HG03565 (cell line): ENCODE data around the gene IFNA17.
"Not testable (repeated sequence)": the region's sequence is repeated elsewhere in the genome, so short reads cannot be mapped to it uniquely, and the experiment has no call there.

Source experiments
- ATAC-seq: cut with Tn5 transposase; IDR thresholded peaks from one replicate; pipeline ENCODE4 v1.9.1; 2021; ENCODE audit warnings: mild to moderate bottlenecking, moderate library complexity; ENCODE audit not compliant: unreplicated experiment

Gene IFNA17

DNA sequence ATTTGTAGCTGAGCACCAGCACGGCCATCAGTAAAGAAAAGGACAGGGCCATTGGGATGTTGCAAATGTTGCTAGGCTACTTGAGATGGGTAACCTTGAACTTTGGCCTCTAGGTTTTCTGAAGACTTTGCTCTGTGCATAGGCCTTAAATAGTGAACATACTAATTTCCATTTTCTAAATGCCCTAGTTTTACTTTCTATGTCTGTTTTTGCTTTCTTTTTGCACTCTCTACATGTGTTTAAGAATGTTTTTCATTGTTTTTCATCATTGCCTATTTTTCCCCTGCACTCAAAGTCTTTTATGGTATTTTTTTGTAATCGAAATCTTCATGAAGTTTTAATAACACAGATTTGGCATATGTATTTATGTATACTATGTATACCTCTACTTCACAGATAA, at the start of gene IFNA17:
IFNA17 (minus strand) TSS at position 101 of the 400 bp plus-strand sequence; CDS start at position 52, 49 bp downstream.
- no peak for ATAC-seq

GRCh38 chr9:21268347-21268657, 40.3 kb upstream of the IFNA17 start:
- ATAC-seq = no peak

DNA sequence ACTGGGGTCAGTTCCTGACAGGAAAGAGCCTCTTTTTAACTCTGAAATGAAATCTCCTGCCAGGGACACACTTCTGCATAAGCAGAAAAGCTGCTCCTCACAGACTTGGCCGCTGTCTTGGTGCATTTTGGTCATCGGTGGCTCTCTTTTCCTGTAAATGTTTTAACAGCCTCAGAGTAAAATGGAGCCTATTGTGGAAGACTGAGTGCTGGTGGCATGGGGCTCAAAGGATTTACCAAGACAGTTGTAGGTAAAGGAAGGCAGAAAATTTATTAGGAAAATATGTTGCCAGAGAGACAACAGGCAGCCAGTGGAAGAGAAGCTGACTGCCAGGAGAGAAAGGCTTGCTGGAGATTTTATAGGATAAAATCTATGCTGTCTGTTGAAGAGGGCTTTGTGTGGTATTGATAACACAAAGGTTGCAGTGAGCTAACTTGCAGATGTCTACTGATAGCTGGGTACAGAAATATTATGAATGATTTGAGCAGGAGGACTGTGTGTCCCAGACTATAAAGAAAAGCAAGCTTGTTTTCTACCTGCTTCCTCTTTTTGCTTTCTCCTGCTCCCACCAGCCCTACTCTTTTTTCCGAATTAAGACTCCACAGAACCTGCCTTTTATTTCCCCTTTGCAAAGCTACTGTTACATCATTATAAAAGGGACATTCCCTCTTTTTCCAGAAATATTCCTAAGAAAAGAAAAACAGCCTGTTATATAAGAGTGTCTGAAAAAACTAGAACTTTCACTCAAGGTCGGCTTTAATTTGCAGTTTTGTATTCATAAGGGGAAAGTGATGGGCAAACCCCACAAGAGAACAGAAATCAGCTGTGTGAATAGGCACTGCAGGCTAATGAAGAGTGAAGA, 39.7 kb upstream of the IFNA17 start:
- peak; percentile 60 for ATAC-seq

- no peak for ATAC-seq
These were observed 38.9 kb upstream of the IFNA17 start for GRCh38 chr9:21266733-21267484.

- ATAC-seq = no peak
These were observed 37.6 kb upstream of the IFNA17 start for GRCh38 chr9:21265421-21266189.

DNA sequence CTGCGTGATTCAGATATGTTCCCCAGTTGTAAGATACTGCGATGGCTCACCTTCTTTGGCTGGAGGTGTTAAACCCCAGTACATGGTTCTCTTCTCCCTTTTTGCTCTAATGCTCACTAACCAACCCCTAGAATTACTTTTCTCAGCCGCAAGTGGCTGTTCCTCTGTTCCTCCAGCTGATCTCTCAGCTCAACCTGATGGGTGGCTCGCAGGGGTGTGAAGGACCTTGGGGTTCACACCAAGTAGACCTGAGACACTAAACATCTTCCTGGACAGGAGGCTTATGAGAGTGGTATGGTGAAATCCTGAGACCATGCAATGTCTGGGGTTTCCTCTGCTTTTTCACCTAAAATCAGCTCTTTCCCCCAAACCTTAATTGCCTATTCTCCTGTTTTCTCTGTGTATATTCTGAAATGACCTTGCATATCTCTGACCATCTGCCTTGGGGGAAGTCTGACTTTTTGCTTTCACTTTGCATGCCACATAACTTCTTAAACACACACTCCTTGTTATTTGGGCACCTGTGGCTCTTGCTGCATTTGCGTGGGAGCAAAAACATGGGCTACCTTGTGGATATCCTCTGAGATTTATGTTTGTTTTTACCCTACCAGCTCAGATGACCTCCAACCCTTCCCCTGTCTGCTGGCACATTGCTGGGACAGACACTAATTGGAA, 27.7 kb upstream of the IFNA17 start:
- ATAC-seq = no peak

GRCh38 chr9:21252721-21253547, 24.9 kb upstream of the IFNA17 start:
- ATAC-seq = peak; percentile 75

DNA sequence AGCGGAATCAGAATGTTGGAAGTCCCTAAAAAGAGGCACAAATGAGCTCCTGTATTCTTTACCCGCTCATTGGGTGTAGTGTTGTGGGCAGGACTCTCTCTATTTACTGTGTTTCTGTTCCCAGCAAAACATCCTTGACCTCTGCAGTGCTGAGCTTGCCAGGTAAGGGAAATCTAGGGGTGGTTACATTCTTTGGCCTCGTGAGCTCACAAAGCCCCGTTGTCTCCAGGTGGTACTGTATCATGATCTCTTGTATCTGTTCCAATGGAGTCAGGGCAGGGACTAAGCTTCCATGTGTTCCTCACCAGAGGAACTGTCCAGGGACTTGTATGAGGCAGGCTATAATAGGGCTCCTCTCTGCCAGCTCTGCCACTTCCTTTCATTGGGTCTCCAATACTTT, 23.6 kb upstream of the IFNA17 start:
- no peak for ATAC-seq

DNA sequence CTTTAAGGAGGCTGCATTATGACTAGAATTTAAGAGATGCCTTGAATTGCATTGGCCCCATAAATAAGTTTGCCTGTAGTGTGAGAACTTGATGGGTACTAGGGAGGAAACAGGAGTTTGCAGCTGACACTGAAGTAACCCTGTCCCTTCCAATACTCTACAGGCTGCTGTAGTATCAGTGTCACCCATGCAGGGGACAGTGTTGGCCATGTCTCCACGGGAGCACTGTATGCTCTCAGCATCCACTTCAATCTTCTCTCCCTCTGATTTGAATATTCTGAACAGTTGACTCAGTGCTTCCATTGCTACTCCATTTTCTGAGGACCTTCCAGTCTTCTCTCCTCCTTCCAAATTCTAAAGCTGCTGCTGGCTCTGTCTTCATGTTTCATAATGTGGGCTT, 23.2 kb upstream of the IFNA17 start:
- no peak for ATAC-seq

DNA sequence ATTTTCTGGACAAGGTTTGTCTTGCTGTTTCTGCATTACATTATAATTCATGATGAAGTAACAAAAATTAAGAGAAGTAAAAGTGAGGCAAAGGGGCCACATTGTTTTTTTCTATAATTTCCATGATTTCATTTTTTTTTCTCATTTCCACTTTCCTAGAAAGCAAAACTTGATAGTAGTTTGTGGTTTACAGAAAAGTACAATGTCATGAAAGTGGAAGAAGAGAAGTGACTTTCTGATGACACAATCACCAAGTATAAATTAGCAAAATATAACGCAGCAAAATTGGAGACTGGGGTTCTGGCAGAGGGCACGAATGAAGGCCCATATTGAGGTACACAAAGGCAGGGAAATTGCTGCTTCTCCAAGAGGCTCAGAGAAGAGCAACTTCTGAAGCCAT, 16.8 kb upstream of the IFNA17 start:
- ATAC-seq = no peak

DNA sequence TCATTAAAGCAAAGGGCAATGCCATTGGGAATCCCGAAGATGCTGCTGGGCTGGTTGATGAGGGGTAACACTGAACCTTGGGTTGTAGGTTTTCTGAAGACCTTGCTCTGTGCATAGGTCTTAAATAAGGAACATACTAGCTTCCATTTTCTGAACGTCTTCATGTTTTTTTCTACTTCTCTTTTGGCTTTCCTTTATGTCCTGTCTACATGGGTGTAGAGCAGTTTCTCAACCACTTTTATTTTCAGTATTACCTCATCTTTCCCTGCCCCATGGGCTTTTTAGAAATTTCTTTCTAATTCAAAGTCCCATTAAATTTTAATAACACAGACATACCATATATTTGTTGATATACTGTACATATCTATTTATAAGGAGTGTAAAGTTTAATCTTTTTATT, 11.9 kb upstream of the IFNA17 start, which contains the start of gene IFNA14:
IFNA14 (minus strand) TSS at position 95 of the 400 bp plus-strand sequence; CDS start at position 25, 70 bp downstream.
- no peak for ATAC-seq

DNA sequence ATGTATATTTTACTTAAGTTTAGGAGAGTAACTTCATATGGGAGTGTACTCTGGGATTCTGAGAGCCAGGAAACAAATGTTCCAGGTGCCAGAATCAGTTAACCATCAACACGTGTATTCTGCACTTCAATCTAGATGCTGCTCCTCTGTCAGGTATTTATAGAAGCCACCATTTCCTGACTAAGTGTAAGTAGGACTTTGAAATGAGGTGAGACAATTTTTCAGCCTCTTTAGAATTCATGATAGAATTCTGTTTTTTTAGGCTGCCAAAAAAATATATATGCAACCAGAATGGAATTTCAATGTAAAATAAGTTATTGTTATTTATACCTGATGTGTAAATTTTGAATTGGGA, 8.3 kb upstream of the IFNA17 start:
- ATAC-seq = not testable (repeated sequence)

DNA sequence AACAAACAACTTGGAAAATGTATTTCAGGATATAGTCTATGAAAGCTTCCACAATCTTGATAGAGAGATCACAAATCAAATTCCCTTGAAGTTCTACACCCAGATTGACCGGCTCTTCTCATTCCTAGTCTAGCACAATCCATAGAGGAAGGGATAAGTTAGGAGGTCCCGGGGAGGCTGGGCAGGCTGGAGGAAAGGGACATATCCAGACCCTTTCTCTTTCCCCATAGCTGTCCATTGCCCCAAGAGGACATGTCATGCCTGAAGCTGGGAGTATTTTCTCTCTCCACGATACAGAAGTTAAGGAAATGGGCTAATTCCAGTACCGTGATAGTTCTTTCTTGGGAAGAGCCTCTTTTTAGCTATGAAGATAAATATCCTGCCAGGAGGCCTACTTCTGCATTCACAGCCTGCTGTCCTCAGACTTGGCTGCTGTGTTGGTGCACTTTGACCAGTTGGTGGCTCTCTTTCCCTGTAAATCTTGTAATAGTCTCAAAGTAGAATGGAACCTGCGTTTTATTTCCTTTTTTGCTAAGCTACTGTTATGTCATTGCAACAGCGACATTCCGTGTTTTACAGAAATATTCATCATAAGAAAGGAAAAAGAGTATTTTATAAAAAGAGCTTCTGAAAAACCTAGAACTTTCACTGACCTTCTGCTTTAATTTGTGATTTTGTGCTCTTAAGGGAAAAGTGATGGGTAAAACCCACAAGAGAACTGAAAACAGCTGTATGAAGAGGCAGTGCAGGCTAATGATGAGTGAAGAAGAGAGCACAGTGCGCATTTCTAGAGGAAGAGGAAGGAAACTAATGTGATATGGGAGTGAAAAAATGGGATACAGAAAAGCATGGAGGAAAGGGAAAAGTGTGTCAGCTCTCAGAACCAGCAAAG, 7.7 kb upstream of the IFNA17 start:
- peak; percentile 72 for ATAC-seq

DNA sequence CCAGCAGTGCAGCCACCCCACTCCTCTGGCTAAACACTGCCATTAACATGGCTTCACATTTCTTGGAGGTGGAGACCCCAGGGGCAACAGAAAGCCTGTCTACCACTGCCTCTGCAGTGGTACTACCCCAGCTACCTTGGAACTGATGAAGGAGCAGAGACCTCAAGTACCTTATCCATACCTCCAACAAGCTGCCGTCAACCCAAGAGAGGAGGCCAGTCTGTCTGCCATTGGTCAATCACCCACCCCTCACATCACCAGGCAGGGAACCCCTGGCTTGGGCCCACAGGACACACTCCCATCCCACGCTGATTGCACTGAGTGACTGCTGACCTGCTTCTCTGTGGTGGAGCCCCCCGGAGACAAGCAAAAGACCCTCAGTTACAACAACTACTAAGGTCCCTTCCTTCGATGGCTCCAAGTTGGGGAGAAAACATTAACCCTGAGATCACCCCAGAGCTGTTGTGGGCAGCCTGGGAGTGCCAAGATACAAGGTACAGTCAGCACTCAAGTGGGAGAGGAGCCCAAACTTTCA, 6.2 kb upstream of the IFNA17 start:
- ATAC-seq = no peak

DNA sequence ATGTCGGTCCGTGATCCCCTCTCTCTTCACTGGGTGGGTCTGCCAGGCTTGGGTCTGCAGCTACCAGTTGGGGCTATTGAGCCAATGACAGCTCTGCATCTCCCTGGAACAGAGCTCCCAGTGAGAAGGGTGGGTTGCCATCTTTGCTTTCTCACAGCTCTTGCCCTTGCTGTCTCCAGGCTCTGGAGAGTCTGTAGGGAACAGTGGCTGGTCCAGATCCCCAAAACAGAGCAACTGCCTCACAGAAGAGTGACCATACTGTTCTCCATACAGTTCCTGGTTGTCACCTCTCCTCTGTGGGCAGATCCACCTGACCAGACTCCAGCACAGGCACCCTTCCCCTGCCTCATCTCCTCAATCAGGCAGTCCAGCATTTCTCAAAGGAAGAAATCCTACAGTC, 5.2 kb upstream of the IFNA17 start:
- no peak for ATAC-seq

DNA sequence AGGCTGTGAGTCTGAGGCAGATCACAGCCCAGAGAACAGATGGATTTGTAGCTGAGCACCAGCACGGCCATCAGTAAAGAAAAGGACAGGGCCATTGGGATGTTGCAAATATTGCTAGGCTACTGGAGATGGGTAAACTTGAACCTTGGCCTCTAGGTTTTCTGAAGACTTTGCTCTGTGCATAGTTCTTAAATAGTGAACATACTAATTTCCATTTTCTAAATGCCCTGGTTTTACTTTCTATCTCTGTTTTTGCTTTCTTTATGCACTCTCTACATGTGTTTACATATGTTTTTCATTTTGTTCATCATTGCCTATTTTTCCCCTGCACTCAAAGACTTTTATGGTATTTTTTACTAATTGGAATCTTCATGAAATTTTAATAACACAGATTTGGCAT, 10.8 kb downstream of the IFNA17 start, which contains the start of gene IFNA16:
IFNA16 (minus strand) TSS at position 101 of the 400 bp plus-strand sequence; CDS start at position 95, 6 bp downstream.
- ATAC-seq = not testable (repeated sequence)

- peak; percentile 75 for ATAC-seq
These were observed 14.4 kb downstream of the IFNA17 start for GRCh38 chr9:21213411-21214326.

DNA sequence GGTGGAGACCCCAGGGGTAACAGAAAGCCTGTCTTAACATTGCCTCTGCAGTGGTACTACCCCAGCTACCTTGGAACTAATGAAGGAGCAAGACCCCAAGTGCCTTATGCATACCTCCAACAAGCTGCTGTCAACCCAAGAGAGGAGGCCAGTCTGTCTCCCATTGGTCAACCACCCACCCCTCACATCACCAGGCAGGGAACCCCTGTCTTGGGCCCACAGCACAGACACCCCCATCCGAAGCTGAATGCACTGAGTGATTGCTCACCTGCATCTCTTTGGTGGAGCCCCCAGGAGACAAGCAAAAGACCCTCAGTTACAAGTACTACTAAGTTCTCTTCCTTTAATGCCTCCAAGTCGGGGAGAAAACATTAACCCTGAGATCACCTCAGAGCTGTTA, 15.9 kb downstream of the IFNA17 start:
- ATAC-seq = not testable (repeated sequence)
